ENCODE data around the gene ZNF26. TPM values are rescaled to one million over a fixed set of nuclear protein-coding genes. Genes with fewer than 3 reads are reported as not detected.

Gene ZNF26
- total RNA-seq, 1 experiment from 2014 or later, result 22.1 TPM

DNA sequence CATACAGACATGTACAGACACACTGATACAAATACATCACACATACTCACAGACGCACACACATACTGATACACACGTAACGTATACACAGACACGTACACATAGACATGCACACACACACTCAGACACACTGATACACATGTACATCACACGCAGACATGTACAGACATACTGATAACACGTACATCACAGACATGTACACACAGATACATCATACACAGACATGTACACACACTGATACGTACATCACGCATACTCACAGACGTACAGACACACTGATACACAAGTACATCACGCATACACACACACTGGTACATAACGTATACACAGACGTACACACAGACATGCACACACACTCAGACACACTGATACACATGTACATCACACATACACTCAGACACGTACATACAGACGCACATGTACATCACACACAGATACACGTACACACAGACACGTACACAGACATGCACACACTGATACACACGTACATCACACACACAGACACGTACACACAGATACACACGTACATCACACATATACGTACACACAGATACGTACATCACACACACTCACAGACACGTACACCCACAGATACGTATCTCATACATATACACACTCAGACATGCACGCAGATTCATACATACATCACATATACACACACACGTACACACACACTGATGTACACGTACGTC lies 35.2 kb upstream of the ZNF26 start:
- Histone ChIP-seq H3K4me3 (ENCODE audit: low read depth in 2 of 2, low read length in 2 of 2) (no peak overlapping the region), H3K4me1 (ENCODE audit: control insufficient read depth, insufficient read depth, low read length) (0 out of 2 replicates have a peak, but pooled peaks cover 6% of the 10 kb centered on the region), H3K9me3 (ENCODE audit: control insufficient read depth, insufficient read depth, low read depth, low read length) (peaks cover 55% of the 10 kb centered on the region; the same call in 1 of the 2 replicates), H3K27ac (ENCODE audit: low read length) (no peak overlapping the region), H3K36me3 (ENCODE audit: control insufficient read depth, insufficient read depth, low read length) (no peaks in the 10 kb centered on the region), H3K27me3 (ENCODE audit: control insufficient read depth, insufficient read depth, low read length) (no peaks in the 10 kb centered on the region)
- intact Hi-C loops (cut with micrococcal nuclease; ENCODE audit: unreplicated experiment), result no loop called here
- in situ Hi-C loops (cut with HindIII; ENCODE audit: low pct_unique_long_range_greater_than_20kb, low sequenced_read_pairs), result no loop called here
- POLR2A ChIA-PET, result no interaction called here
- TF ChIP-seq REST (IDR thresholded peaks at IDR 0.05; ENCODE audit: insufficient read depth in 1 of 2, low read depth in 2 of 2, low read length in 1 of 2), result no peak
- no peak for TF ChIP-seq CTCF (IDR thresholded peaks at IDR 0.05)
- no peak for TF ChIP-seq SIN3A (IDR thresholded peaks at IDR 0.05; ENCODE audit: borderline replicate concordance, insufficient read depth, low read depth, low read length)
- TF ChIP-seq TCF7L2 (IDR thresholded peaks at IDR 0.05; ENCODE audit: low read depth, low read length), result no peak
- no peak for TF ChIP-seq POLR2AphosphoS5 (IDR thresholded peaks at IDR 0.05; ENCODE audit: low read depth, low read length)
- CTCF ChIA-PET, result no interaction called here
- no TSS peak for BruUV-seq (replicated peaks)
- no peak for ATAC-seq
- no peak for DNase-seq (ENCODE audit: low read depth, low spot score)

- POLR2A ChIA-PET, result no interaction called here
- ATAC-seq (no peak), DNase-seq (ENCODE audit: low read depth, low spot score) (no peak)
- CTCF ChIA-PET, result no interaction called here
- no TSS peak for BruUV-seq (replicated peaks)
- Histone ChIP-seq H3K9me3 (ENCODE audit: control insufficient read depth, insufficient read depth, low read depth, low read length) (peaks cover 52% of the 10 kb centered on the region; the same call in 1 of the 2 replicates), H3K27me3 (ENCODE audit: control insufficient read depth, insufficient read depth, low read length) (no peaks in the 10 kb centered on the region), H3K36me3 (ENCODE audit: control insufficient read depth, insufficient read depth, low read length) (no peaks in the 10 kb centered on the region), H3K4me3 (ENCODE audit: low read depth in 2 of 2, low read length in 2 of 2) (no peak overlapping the region), H3K4me1 (ENCODE audit: control insufficient read depth, insufficient read depth, low read length) (0 out of 2 replicates have a peak, but pooled peaks cover 6% of the 10 kb centered on the region), H3K27ac (ENCODE audit: low read length) (no peak overlapping the region)
- intact Hi-C loops (cut with micrococcal nuclease; ENCODE audit: unreplicated experiment), result no loop called here
- no peak for TF ChIP-seq SIN3A (IDR thresholded peaks at IDR 0.05; ENCODE audit: borderline replicate concordance, insufficient read depth, low read depth, low read length)
- TF ChIP-seq REST (IDR thresholded peaks at IDR 0.05; ENCODE audit: insufficient read depth in 1 of 2, low read depth in 2 of 2, low read length in 1 of 2), result no peak
- TF ChIP-seq CTCF (IDR thresholded peaks at IDR 0.05), result no peak
- TF ChIP-seq TCF7L2 (IDR thresholded peaks at IDR 0.05; ENCODE audit: low read depth, low read length), result no peak
- no peak for TF ChIP-seq POLR2AphosphoS5 (IDR thresholded peaks at IDR 0.05; ENCODE audit: low read depth, low read length)
- in situ Hi-C loops (cut with HindIII; ENCODE audit: low pct_unique_long_range_greater_than_20kb, low sequenced_read_pairs), result no loop called here
Observed at GRCh38 chr12:132951649-132952048, 34.5 kb upstream of the ZNF26 start.
